Rectal smooth muscle tissue (tissue), 1 donor: Measurements from ENCODE around the gene NR3C1.

Experiments used
- H3K27ac ChIP-seq: one replicate; pipeline ENCODE4 v1.7.0; 2013; ENCODE audit warnings: low read depth, low read length, inconsistent platforms
- H3K27me3 ChIP-seq: one replicate; pipeline ENCODE4 v1.7.0; 2013; ENCODE audit warnings: low read length; ENCODE audit not compliant: control insufficient read depth, insufficient read depth
- H3K36me3 ChIP-seq: one replicate; pipeline ENCODE4 v1.7.0; 2013; ENCODE audit warnings: low read length; ENCODE audit not compliant: control insufficient read depth, insufficient read depth
- H3K4me1 ChIP-seq: one replicate; pipeline ENCODE4 v1.7.0; 2013; ENCODE audit warnings: low read length; ENCODE audit not compliant: control insufficient read depth, insufficient read depth
- H3K4me3 ChIP-seq: one replicate; pipeline ENCODE4 v1.7.0; 2013; ENCODE audit warnings: low read length
- H3K9ac ChIP-seq: one replicate; pipeline ENCODE4 v1.7.0; 2013; ENCODE audit warnings: low read length

The NR3C1 gene

DNA sequence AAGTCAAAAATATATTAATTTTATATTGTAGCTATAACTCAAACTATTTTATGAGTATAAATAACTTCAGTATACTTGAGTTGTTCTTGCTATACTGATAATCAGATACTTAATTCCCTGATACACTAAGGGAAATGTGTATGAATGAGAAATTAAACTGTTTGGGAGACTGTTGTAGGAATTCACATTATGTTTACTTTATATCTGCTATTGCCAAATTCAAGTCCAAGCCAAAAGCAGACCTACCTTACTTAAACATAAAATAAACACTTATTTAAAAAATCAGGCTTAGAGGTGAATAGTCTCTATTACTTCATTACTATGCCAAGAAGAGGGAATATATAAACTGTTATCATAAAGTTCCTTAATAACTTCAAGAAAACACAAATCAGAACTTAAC, 13.2 kb downstream of the NR3C1 start:
- H3K4me1 ChIP-seq = peaks cover 9% of the 10 kb centered on the region
- no peaks in the 10 kb centered on the region for H3K27me3 ChIP-seq
- H3K27ac ChIP-seq = no peak overlapping the region
- H3K36me3 ChIP-seq = no peaks in the 10 kb centered on the region
- no peak overlapping the region for H3K4me3 ChIP-seq
- no peak overlapping the region for H3K9ac ChIP-seq

- H3K4me1 ChIP-seq = peaks cover 7% of the 10 kb centered on the region
- no peaks in the 10 kb centered on the region for H3K27me3 ChIP-seq
- no peaks in the 10 kb centered on the region for H3K36me3 ChIP-seq
- no peak overlapping the region for H3K9ac ChIP-seq
- no peak overlapping the region for H3K4me3 ChIP-seq
- no peak overlapping the region for H3K27ac ChIP-seq
These were observed 16.8 kb downstream of the NR3C1 start for GRCh38 chr5:143386725-143387124.

DNA sequence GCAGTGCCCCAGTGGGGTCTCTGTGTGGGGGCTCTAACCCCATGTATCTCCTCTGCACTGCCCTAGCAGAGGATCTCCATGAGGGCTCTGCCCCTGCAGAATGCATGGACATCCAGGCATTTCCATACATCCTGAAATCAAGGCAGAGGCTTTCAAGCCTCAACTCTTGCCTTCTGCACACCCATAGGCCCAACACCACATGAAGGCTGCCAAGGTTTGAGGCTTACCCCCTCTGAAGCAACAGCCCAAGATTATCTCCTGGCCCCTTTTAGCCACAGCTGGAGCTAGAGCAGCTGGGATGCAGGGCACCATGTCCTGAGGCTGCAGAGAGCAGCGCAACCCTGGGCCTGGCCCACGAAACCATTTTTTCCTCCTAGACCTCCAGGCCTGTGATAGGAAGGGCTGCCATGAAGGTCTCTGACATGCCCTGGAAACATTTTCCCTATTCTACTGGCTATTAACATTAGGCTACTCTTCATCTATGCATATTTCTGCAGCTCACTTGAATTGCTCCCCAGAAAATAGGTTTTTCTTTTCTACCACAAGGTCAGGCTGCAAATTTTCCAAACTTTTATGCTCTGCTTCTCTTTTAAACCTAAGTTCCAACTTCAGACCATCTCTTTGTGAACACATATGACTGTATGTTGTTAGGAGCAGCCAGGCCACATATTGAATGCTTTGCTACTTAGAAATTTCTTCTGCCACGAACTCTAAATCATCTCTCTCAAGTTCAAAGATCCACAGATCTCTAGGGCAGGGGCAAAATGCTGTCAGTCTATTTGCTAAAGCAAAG, 18.4 kb downstream of the NR3C1 start:
- no peak overlapping the region for H3K9ac ChIP-seq
- H3K27me3 ChIP-seq = no peaks in the 10 kb centered on the region
- no peak overlapping the region for H3K27ac ChIP-seq
- H3K4me1 ChIP-seq = no peaks in the 10 kb centered on the region
- H3K4me3 ChIP-seq = no peak overlapping the region
- no peaks in the 10 kb centered on the region for H3K36me3 ChIP-seq

DNA sequence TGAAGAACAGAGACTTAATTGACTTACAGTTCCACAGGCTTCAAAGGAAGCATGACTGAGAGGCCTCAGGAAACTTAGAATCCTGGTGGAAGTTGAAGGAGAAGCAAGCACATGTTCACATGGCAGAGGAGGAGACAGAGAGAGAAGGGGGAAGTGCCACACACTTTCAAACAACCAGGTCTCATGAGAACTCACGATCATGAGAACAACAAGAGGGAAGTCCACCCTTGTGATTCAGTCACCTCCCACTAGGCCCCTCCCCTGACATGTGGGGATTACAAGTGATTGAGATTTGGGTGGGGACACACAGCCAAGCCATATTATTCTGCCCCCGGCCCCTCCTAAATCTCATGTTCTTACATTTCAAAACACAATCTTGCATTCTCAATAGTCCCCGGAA, 19.5 kb downstream of the NR3C1 start:
- Histone ChIP-seq H3K4me3 (no peak overlapping the region), H3K4me1 (no peaks in the 10 kb centered on the region), H3K27me3 (no peaks in the 10 kb centered on the region), H3K9ac (no peak overlapping the region), H3K27ac (no peak overlapping the region), H3K36me3 (no peaks in the 10 kb centered on the region)

- H3K9ac ChIP-seq = no peak overlapping the region
- H3K4me3 ChIP-seq = no peak overlapping the region
- no peaks in the 10 kb centered on the region for H3K4me1 ChIP-seq
- H3K27me3 ChIP-seq = no peaks in the 10 kb centered on the region
- H3K27ac ChIP-seq = no peak overlapping the region
- H3K36me3 ChIP-seq = no peaks in the 10 kb centered on the region
These were observed 23.9 kb downstream of the NR3C1 start for GRCh38 chr5:143379606-143380005.

DNA sequence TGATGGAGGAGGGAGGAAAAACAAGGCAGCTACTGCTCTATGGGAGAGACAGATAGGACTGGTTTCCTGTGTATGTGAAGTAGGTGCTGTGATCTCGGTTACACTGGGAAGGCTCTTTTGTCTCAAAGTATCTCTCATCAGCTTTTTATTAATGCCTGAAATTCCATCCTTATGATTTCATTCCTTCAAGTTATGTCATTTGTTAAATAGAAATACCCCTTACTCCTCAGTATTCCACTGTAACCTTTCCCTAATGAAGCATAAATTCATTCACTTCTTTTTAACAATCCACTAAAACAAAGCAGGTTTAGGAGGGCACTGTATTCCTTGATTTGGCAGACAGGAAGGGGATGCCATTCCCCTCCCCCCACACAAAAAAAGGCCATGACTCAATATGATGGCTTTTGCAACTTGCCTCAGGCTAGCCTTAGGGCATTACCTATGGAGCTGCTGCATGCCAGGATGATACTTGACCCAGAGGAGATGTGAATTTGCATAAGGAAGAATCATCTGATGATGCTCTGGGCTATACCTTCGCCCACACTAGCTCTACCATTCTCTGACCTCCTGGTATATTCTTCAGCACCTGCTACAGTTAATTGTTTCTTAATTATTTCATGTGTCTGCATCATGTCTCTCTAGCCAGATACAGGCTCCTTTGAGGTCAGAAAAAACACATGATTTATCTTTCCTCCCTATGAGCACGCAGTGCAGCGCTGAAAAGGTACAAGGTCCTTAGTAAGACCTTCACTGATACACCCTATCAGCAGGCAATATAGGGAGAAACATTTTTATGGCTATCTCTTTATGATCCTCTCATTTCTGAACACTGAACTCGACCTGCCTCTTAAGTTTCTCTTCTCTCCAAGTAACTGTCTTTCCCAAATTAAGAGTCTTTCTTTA, 26.3 kb downstream of the NR3C1 start:
- no peak overlapping the region for H3K4me3 ChIP-seq
- H3K27me3 ChIP-seq = no peaks in the 10 kb centered on the region
- no peak overlapping the region for H3K27ac ChIP-seq
- H3K36me3 ChIP-seq = no peaks in the 10 kb centered on the region
- no peak overlapping the region for H3K9ac ChIP-seq
- no peaks in the 10 kb centered on the region for H3K4me1 ChIP-seq

DNA sequence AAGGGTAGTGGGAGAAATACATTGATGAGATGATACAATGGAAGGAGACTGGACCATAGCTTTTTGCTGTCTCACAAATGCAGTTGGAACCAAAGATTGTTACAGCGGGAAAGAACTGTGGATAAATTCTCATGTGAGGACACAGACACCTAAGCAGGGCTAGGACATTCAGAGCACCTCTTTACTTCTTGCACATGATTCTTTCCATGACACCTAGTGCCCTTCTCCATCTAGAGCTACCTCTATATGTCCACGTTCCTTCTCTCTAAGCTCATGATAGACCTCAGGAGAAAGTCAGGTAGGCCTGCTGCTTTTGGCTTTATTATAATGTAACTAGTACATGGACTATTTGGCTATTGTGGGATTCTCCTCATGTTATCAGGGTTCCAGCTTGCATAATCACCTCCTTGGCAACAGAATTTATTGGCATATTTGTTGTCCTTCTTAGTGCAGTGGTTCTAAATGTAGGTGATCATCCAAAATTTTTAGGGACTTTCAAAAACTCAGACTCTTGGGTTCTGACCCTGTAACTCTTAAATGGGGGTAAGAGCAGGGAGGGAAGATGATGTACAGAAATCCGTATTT, 27.2 kb downstream of the NR3C1 start:
- no peaks in the 10 kb centered on the region for H3K36me3 ChIP-seq
- H3K4me3 ChIP-seq = no peak overlapping the region
- H3K9ac ChIP-seq = no peak overlapping the region
- no peaks in the 10 kb centered on the region for H3K4me1 ChIP-seq
- no peak overlapping the region for H3K27ac ChIP-seq
- no peaks in the 10 kb centered on the region for H3K27me3 ChIP-seq

DNA sequence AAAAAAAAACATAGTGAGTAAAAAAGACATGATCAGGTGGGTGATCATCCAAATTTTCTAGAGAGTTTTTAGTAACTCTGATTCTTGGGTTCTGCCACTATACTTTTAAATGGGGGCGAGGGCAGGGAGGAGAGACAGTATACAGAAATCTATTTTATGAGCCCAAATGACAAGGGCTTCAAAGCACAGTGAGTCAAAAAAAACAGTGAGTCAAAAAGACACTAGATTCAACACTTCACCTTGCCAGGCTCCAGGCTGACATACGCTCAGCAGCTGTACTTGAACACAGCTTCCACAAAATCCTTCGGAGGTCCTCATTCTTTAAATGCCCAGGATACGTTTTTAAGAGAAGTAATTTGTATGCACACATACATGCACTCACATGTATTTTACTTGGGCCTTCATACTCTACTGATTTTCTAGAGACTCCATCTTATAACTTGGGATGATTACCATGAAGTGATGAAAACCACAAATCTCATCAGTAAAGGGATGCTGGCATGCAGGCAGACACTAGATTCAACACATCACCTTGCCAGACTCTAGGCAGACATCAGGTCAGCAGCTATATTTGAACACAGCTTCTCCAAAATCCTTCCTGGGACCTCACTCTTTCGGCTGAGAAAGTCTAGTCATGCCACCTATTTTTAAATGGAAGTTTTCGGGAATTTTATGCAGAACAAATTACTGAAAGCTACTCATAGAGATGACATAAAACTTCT, 28.8 kb downstream of the NR3C1 start:
- no peak overlapping the region for H3K27ac ChIP-seq
- no peaks in the 10 kb centered on the region for H3K36me3 ChIP-seq
- no peaks in the 10 kb centered on the region for H3K4me1 ChIP-seq
- H3K9ac ChIP-seq = no peak overlapping the region
- H3K4me3 ChIP-seq = no peak overlapping the region
- H3K27me3 ChIP-seq = no peaks in the 10 kb centered on the region

GRCh38 chr5:143373076-143373475, 30.4 kb downstream of the NR3C1 start:
- no peaks in the 10 kb centered on the region for H3K36me3 ChIP-seq
- no peaks in the 10 kb centered on the region for H3K4me1 ChIP-seq
- no peaks in the 10 kb centered on the region for H3K27me3 ChIP-seq
- H3K4me3 ChIP-seq = no peak overlapping the region
- no peak overlapping the region for H3K27ac ChIP-seq
- no peak overlapping the region for H3K9ac ChIP-seq

DNA sequence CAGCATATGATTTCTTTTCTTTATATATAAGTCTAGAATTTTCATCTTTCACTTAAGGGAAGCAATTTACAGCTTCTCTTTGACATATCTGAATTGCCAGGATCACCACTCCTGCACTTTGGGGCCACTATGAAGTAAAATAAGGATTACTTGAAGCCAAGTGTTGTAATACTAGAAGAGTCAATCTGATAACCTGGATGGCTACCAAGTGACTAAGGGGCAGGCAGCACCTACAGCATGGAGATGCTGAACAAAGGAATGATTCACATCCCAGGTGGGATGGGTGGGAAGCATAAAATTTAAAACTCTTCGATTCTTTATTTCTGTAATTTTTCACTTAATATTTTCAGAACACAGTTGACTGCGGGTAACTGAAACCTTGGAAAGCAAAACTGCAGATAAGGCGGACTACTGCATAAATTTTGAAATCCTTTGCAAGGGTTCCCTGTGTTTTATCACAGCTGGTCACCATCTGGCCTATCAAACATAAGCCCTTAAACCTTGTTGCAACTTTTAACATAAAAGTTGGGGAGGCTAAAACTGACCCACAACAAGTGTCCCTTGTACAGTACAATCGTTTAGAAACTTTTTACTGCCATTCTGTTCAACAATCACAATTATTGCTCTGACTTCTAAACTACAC, 31.2 kb downstream of the NR3C1 start:
- Histone ChIP-seq H3K27ac (no peak overlapping the region), H3K36me3 (no peaks in the 10 kb centered on the region), H3K27me3 (no peaks in the 10 kb centered on the region), H3K9ac (no peak overlapping the region), H3K4me3 (no peak overlapping the region), H3K4me1 (no peaks in the 10 kb centered on the region)

DNA sequence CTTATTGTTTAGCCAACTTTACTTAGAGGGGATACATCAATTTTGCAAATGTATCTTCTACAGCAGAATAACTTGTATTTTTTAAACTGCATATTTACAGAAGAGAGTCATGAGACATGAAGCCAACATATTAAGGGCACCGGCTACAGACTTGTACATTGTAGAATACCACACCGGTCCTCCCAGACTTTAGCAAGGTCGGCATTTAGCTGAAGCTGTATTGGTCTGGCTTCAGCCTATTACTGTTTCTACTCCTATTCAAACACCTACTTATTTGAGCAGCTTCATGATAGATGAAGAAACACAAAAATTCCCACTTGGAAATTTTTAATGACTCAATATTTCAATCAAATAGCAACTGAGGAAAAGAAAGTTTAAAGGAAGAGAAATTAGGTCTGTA, 33.0 kb downstream of the NR3C1 start:
- Histone ChIP-seq H3K4me1 (no peaks in the 10 kb centered on the region), H3K36me3 (no peaks in the 10 kb centered on the region), H3K27me3 (no peaks in the 10 kb centered on the region), H3K27ac (no peak overlapping the region), H3K9ac (no peak overlapping the region), H3K4me3 (no peak overlapping the region)

DNA sequence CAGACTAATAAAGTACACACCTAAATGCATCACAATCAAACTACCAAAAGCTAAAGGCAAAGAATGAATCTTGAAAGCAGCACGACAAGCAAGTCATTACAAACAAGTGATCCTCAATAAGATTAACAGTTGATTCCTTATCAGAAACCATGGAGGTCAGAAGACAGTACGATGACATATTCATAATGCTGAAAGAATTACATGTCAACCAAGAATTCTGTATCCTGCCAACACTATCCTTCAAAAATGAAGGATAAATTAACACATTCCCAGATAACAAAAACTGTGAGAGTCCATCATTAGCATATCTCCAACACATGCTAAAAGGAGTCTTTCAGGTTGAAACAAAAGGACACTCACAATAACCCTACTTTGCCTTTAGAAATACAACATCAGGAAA, 39.4 kb downstream of the NR3C1 start:
- Histone ChIP-seq H3K27ac (no peak overlapping the region), H3K4me1 (peaks cover 5% of the 10 kb centered on the region), H3K9ac (no peak overlapping the region), H3K4me3 (no peak overlapping the region), H3K27me3 (no peaks in the 10 kb centered on the region), H3K36me3 (no peaks in the 10 kb centered on the region)
